ENCODE results near the gene GTF3C1.
"Not testable (repeated sequence)": the region's sequence is repeated elsewhere in the genome, so short reads cannot be mapped to it uniquely, and the experiment has no call there.

Gene GTF3C1

DNA sequence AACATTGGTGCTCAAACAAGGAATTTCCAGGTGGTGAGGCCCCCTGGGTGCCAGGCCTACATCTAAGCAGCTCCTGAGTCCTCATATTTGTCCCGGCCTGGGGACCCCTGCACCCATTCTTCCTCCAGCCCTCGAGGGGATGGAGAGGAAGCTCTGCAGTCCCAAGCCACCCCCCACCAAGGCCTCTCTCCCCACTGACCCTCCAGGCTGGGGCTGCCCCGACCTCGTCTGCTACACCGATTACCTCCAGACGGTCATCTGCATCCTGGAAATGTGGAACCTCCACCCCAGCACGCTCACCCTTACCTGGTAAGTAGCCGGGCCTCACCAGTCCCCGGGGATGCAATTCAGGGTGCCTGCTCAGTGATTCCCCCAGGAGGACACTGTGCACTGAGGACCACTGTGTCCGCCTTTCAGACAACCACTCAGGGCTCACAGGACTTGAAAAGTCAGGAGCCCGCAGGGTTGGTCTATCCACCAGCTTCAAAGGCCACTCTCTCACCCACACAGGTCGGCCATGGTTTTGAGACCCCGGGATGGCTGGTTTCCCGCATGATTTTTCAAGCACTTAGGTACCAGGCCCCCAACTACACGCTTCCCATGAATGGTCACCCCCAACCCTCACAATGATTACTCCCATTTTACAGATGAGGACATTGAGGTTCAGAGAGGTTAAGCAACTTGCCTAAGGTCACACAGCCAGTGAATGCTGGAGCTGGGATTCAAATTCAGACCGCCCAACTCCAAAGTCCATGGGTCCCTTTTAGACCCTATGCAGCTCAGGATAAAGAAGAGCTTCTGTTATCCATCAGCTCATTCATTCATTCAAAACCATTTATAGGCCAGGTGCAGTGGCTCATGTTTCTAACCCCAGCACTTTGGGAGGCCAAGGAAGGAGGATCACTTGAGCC is 115.3 kb downstream of the GTF3C1 start:
- TF ChIP-seq CTCF (IDR thresholded peaks at IDR 0.05; ENCODE audit: control insufficient read depth, extremely low read depth, insufficient read depth) = no peak
- DNase-seq (ENCODE audit: low read depth) = no peak
- H3K4me3 ChIP-seq (ENCODE audit: low read depth, low read length) = no peak overlapping the region

- TF ChIP-seq CTCF (IDR thresholded peaks at IDR 0.05; ENCODE audit: control insufficient read depth, extremely low read depth, insufficient read depth) = no peak
- DNase-seq (ENCODE audit: low read depth) = no peak
- H3K4me3 ChIP-seq (ENCODE audit: low read depth, low read length) = no peak overlapping the region
Observed at GRCh38 chr16:27433636-27434035, 116.1 kb downstream of the GTF3C1 start.

DNA sequence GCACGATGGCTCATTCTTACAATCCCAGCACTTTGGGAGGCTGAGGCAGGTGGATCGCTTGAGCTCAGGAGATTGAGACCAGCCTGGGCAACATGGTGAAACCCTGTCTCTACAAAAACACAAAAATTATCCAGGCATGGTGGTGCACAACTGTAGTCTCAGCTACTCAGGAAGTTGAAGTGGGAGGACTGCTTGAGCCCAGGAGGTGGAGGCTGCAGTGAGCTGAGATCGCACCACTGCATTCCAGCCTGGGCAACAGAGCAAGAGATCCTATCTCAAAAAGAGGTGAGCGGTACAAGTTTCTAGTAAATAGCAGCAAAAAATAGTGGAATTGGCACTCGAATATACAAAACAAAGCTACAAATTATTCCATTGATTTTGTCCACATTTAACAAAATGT is 116.5 kb downstream of the GTF3C1 start:
- not testable (repeated sequence) for DNase-seq (ENCODE audit: low read depth); H3K4me3 ChIP-seq (ENCODE audit: low read depth, low read length)

GRCh38 chr16:27432558-27432957 is 117.2 kb downstream of the GTF3C1 start:
- no peak for DNase-seq (ENCODE audit: low read depth)
- no peak for TF ChIP-seq CTCF (IDR thresholded peaks at IDR 0.05; ENCODE audit: control insufficient read depth, extremely low read depth, insufficient read depth)
- H3K4me3 ChIP-seq (ENCODE audit: low read depth, low read length) = no peak overlapping the region

DNA sequence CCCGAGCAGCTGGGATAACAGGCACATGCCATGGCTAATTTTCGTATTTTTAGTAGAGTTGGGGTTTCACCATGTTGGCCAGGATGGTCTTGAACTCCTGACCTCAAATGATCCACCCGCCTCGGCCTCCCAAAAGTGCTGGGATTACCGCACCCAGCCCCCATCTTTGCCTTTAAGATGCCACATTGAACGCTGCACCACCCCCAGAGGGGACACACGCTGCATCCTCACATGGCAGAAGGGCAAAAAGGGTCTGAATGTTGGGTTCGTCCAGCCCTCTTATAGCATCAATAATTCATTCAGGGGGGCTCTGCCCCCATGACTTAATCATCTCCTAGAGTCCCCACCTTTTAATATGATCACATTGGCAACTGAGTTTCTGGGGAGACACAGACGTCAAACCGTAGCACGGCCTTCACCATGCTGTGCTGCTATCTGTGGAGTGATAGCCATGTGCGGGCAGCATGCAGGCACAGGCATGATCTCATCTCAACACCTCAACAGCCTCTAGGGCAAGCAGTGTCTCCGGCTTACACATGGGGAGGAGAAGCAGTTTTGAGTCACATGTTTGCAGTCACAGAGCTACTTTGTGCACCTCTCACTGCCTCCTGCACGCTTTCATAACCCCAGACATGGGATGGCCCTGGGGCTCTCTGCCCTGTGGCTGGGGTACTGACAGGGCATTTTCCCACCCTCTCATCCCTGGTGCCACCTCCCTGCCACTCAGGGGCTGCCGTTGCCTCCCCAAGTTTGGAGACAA is 117.8 kb downstream of the GTF3C1 start:
- H3K4me3 ChIP-seq (ENCODE audit: low read depth, low read length) = no peak overlapping the region
- DNase-seq (ENCODE audit: low read depth) = no peak
- TF ChIP-seq CTCF (IDR thresholded peaks at IDR 0.05; ENCODE audit: control insufficient read depth, extremely low read depth, insufficient read depth) = no peak

- H3K4me3 ChIP-seq (ENCODE audit: low read depth, low read length) = no peak overlapping the region
- TF ChIP-seq CTCF (IDR thresholded peaks at IDR 0.05; ENCODE audit: control insufficient read depth, extremely low read depth, insufficient read depth) = no peak
- DNase-seq (ENCODE audit: low read depth) = no peak
Observed at GRCh38 chr16:27430923-27431484, 118.7 kb downstream of the GTF3C1 start.

- TF ChIP-seq CTCF (IDR thresholded peaks at IDR 0.05; ENCODE audit: control insufficient read depth, extremely low read depth, insufficient read depth) = no peak
- no peak for DNase-seq (ENCODE audit: low read depth)
- no peak overlapping the region for H3K4me3 ChIP-seq (ENCODE audit: low read depth, low read length)
Observed at GRCh38 chr16:27430512-27430911, 119.2 kb downstream of the GTF3C1 start.

Measured in LNCaP clone FGC (cell line).